Activated CD8-positive, alpha-beta memory T cell treated with anti-CD3 and anti-CD28 coated beads for 48 hours (primary cell): ENCODE data around the gene TMPRSS2.

Experiments used
- DNase-seq, 3 experiments: peaks; one replicate each; pipeline ENCODE4 v3.0.0-alpha.2; 2020; ENCODE audit warnings: low read depth in 2 of 3, low spot score in 2 of 3

TMPRSS2 gene

GRCh38 chr21:41507521-41508414 lies at the start of gene TMPRSS2:
TSS of gene TMPRSS2 (minus strand) at chr21:41508158. CDS start at chr21:41498133, 10,025 bp downstream.
- DNase-seq = no peak

DNA sequence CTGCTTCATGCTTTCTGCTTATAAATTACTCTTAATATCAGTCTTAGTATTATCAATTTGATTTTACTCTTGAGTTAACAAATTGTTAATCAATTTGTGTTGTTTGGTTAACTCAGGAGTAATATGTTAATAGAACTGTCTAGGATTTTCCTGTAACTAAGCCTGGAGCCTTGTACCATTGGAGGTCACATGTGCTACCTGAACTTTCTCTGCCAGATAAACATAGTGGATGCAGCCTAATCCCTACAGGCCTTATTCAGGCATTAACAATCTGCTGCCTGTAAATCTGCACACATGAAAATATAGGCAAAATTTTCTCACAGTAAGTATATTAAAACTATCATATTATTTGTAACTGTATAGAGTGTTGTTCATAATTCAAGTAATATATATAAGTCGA lies 47.1 kb upstream of the TMPRSS2 start:
- DNase-seq = no peak

- DNase-seq = no peak
These were observed 44.3 kb upstream of the TMPRSS2 start for GRCh38 chr21:41552254-41552653.

- DNase-seq = no peak
These were observed 40.8 kb upstream of the TMPRSS2 start for GRCh38 chr21:41548781-41549180.

DNA sequence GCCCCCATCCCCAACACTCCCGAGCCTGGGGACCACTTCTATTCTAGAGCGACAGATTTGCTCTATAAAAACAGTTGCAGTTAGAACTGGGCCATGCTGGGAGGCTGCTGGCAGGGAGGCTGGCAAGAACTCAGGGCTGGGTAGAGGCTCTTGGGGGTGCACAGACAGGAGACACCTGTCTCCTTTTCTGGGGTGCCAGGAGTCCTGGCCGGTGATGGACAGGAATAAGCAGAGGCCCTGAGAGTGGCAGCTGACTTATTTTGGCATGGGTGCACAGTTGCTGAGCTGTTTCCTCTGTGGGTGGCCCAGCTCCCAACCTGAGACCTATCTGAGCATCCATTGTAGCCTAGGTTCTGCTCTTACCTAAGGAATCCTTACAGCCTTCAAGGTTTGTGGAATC lies 39.2 kb upstream of the TMPRSS2 start:
- DNase-seq = no peak

DNA sequence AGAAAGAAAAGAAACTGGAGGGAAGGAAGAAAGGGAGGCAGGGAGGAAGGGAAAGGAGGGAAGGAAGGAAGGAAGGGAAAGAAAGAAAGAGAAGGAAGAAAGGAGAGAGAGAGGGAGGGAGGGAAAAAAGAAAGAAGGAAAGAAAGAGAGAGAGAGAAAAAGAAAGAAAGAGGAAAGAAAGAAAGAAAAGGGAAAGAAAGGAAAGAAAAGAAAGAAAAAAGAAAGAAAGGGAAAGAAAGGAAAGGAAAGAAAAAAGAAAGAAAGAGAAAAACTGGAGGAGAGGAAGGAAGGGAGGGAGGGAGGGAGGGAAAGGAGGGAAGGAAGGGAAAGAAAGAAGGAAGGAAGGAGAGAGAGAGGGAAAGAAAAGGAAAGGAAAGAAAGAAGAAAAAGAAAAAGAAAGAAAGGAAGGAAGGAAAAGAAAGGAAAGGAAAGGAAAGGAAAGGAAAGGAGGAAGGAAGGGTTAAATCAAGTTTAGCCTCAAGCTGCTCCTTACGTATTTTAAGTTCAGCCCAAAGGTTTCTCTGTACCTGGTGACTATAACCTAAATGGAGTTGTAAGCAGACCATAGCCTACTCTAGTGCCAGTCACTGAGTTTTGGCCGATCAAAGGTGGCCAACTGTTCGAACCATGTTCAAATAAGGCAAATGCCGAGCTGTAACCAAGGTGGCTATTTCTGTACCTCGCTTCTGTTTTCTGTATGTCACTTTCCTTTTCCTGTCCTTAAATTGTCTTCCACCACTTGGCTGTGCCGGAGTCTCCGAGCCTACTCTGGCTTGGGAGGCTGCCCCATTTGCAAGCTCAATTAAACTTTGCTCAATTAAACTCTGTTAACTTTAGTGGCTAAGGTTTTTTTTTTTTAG lies 37.8 kb upstream of the TMPRSS2 start:
- no peak for DNase-seq

DNA sequence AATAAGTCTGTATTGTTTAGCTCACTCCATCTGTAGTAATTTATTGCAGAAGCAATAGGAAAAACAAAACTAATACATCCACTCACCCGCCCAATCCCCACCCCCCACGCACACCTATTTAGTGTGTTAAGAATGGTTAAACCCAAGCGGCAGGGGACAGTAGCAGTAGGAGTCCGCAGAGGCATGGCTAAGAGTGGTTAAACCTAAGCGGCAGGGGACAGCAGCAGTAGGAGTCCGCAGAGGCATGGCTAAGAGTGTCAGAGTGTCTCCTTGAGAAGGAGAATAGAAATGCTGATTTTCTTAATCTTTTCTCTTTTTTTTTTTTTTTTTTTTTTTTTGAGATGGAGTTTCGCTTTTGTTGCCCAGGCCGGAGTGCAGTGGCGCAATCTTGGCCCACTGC lies 34.8 kb upstream of the TMPRSS2 start:
- no peak for DNase-seq

DNA sequence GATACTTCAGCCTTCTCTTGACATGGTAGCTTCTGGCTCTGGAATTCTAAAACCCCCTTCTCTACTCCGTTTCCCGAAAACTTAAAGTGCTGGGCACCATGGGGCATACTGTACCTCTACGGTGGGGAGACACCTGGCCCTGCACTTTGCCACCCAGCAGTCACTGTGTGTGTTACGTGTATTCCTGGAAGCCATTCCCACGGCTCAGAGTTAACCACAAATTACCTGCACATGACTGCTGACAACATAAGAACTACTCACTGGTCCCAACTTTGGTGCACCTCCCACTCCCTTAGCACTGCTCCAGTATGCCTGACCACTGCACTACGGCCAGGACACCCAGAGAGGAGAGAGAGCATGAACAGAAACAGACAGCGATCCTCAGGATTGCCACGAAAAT lies 29.4 kb upstream of the TMPRSS2 start:
- no peak for DNase-seq

DNA sequence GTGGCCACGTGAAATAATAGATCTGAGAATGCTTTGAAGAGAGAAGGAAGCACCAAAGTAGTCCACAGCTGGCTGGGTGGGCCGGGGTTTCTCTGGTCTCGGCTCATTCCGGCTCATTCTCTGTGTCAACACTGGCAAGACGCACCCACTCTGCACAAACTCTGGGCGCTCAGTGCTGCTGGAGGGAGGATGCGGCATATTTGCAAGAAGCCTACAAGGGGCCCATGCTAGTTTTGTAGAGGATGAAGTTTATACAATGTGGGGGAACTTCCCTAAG lies 28.8 kb upstream of the TMPRSS2 start:
- no peak for DNase-seq

DNA sequence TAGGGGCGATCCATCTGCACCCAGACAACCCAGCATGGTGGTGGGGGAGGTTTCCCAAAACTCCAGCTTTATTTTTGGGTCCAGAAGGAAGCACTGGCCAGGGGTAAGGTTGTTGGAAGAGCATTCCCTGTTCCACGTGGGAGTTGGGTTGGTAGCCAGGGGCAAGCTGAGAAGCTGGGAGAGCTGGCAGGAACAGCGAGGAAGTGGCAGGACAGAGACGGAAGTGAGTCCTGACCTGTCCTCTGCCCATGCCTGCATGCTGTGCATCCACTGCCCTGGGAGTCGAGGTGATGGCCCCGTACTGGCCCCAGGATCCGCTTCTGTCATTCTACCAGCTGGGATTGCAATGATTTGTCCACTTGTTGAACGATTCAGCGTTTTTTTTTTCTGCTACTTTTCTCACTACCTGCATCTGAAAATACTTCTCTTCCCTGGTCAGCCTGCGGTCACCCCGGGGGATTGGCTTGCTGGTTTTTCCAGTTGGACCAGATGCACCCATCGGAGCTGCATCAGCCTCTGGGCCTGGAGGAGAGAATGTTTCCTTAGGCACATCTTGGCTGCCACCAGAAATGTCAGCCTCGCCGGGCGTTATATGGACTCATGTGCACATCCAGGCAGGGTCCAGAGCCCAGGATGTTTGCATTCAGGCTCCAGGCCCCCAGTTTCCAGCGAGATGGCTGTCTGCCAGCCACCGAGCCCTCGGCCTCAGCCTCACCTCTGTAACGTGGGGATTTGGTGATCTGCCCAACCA lies 28.3 kb upstream of the TMPRSS2 start:
- DNase-seq = no peak

GRCh38 chr21:41530366-41530765 lies 22.4 kb upstream of the TMPRSS2 start:
- no peak for DNase-seq

DNA sequence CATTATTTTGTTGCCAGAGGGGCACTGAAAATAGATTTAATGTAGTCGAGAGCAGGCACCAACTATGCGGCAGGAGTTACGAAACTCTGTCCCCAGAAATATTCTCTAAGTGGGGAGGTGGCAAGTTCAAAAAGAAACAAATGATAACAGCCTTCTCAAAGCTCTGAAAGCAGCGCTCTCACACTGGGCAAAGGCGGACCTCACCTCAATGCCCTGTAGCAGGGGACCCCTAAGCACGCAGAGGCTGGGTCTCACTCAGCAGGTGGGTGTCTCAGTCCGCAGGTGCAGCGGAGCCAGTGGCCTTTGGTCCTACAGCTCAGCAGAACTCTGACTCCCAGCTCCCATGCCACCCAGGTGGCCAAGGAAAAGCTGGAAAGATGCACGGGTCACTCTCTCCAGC lies 21.8 kb upstream of the TMPRSS2 start:
- DNase-seq = no peak

- no peak for DNase-seq
These were observed 18.6 kb upstream of the TMPRSS2 start for GRCh38 chr21:41526478-41527087.

GRCh38 chr21:41523175-41523574 lies 15.2 kb upstream of the TMPRSS2 start:
- DNase-seq = no peak

GRCh38 chr21:41521489-41522027 lies 13.6 kb upstream of the TMPRSS2 start:
- no peak for DNase-seq

DNA sequence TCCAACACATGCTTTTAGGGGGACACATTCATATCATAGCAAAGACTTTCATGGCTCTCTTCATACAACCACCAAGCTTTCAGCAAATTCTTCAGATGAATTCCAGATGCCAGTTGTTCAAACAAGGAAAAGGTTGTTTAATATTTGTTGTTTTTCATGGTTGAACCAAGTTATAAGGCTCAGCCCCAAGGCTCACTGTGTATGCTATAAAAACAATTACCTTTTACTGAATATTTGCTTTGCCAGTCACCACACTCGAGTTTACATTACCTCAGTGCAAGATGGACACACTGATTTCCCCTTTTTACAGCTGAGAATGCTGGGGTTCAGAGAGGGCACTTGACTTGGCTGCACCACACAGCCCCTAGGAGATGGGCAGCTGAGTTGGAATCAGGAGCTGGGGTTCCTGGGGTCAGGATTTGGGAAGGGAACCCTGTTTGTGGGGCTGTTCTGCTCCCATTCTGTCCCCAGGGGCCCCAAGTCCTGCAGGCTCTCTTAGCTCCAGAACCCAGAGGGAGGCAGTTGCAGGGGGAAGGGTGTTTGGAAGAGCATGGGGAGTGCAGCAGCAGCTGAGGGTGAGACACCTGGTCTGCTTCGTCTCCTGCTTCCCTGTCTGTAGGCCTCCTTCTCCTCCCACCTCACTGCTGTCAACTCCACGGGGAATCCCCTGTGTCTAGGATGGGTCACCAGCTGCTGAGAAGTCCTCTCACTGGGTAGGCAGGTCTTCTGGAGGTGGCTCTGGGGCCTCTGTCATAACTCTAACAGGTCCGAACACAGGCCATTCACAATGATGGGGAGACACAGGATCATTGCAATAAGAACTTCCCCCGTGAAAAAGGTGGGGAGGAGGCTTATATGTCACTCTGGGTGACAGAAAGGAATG lies 12.8 kb upstream of the TMPRSS2 start:
- no peak for DNase-seq

- no peak for DNase-seq
These were observed 12.0 kb upstream of the TMPRSS2 start for GRCh38 chr21:41519806-41520559.

DNA sequence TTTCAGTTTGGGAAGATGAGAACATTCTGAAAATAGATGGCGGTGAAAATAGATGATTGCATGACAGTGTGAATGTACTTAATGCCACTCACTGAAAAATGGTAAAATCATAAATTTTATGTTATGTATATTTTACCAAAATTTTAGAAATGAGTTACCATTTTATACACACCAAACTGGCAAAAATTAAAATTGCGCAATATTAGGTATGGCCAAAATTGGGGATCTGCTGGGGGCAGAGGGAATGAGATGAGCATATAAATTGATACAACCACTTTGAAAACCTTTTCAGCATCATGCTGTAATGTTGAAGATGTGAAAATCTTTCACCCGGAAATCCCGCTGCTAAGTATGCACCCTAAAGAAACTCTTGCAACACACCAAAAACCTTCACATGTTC lies 10.8 kb upstream of the TMPRSS2 start:
- no peak for DNase-seq

DNA sequence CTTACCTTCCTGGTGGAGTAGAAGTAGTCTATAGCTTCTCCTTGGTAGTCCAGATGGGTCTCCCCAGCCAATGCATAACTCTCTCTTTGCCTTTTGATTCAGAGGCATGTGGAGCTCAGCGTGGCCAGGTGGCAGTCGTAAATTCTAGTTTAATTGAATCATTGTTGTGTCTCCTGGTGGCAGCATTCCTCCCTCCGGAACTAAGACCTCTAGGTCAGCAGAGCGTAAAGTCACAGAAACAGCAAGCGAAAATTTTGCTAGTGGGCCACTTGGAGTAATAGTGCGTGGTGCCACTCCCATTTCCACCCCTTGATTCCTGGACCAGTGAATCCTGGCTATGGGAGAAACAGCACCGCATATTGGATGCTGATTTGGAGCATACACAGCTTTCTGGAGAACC lies 3.9 kb upstream of the TMPRSS2 start:
- no peak for DNase-seq
